ENCODE results near the gene ELAVL2. TPM values are rescaled to one million over a fixed set of nuclear protein-coding genes. Genes with fewer than 3 reads are reported as not detected.

Gene ELAVL2
- total and polyA plus RNA-seq, 2 donors (not counting 3 experiments of a cell fraction or from before 2014, with no cell fraction given) = 0.06 to 0.20 TPM

- no peaks in the 10 kb centered on the region for H3K9me3 ChIP-seq (replicated peaks; ENCODE audit: control insufficient read depth, insufficient read depth, low read length)
- TF ChIP-seq MYC (IDR thresholded peaks at IDR 0.05; ENCODE audit: low read depth, low read length) (no peak), FOS (IDR thresholded peaks at IDR 0.05; ENCODE audit: borderline replicate concordance, insufficient read depth, low read length) (no peak), MAX (IDR thresholded peaks at IDR 0.05; ENCODE audit: insufficient read depth, insufficient read length) (no peak), POLR2AphosphoS5 (IDR thresholded peaks at IDR 0.05; ENCODE audit: insufficient read depth, low read depth, low read length) (no peak), POLR2A (IDR thresholded peaks at IDR 0.05; ENCODE audit: low read depth, low read length) (no peak), JUN (IDR thresholded peaks at IDR 0.05; ENCODE audit: borderline replicate concordance, insufficient read depth, insufficient read length, low read depth) (no peak), GATA2 (IDR thresholded peaks at IDR 0.05; ENCODE audit: insufficient read depth, insufficient read length, low read depth, low read length) (no peak), EZH2 (IDR thresholded peaks at IDR 0.05; ENCODE audit: borderline replicate concordance, low read depth, low read length, severe bottlenecking) (no peak), CTCF (IDR thresholded peaks at IDR 0.05; ENCODE audit: extremely low read depth in 1 of 2, insufficient read depth in 1 of 2, low read depth in 1 of 2, low read length in 2 of 2) (no peak)
- FAIRE-seq = peak; percentile 12
- H3K4me3 ChIP-seq (replicated peaks in 1 of 3; ENCODE audit: insufficient read depth in 1 of 3, low read depth in 1 of 3, low read length in 3 of 3) = peak overlapping the region in 2 of 3 experiments; percentile 5 to 34
- H2AFZ ChIP-seq (ENCODE audit: low read depth, low read length) = peak overlapping the region; percentile 67
- DNase-seq (ENCODE audit: low read depth, low spot score) = peak; percentile 17
- ChIA-PET CTCF (no interaction called here), POLR2A (no interaction called here)
- H3K27me3 ChIP-seq (ENCODE audit: control insufficient read depth in 2 of 2, insufficient read depth in 2 of 2, low read length in 2 of 2) = peaks cover 40 to 59% of the 10 kb centered on the region in 2 experiments
- H4K20me1 ChIP-seq (replicated peaks; ENCODE audit: control insufficient read depth, extremely low read depth, insufficient read depth, low read length) = no peaks in the 10 kb centered on the region
- peaks cover 6% of the 10 kb centered on the region for H3K4me1 ChIP-seq (ENCODE audit: control insufficient read depth, extremely low read depth, insufficient read depth, low read length)
- H3K27ac ChIP-seq (ENCODE audit: insufficient read depth, low read depth, low read length) = no peak overlapping the region
- no peak overlapping the region for H3K9ac ChIP-seq (replicated peaks; ENCODE audit: extremely low read depth, insufficient read depth, low read length)
- H3K79me2 ChIP-seq (ENCODE audit: control insufficient read depth, insufficient read depth, low read length) = no peaks in the 10 kb centered on the region
- peak overlapping the region; percentile 54 for H3K4me2 ChIP-seq (ENCODE audit: insufficient read depth, low read length)
- H3K9me1 ChIP-seq (replicated peaks; ENCODE audit: control insufficient read depth, extremely low read depth, insufficient read depth, low read length) = no peaks in the 10 kb centered on the region
- H3K36me3 ChIP-seq (ENCODE audit: control insufficient read depth in 2 of 2, extremely low read depth in 1 of 2, insufficient read depth in 2 of 2, low read length in 2 of 2) = no peaks in the 10 kb centered on the region
- no TSS peak for BruUV-seq (replicated peaks)
- dilution Hi-C loops (cut with MboI; ENCODE audit: extremely low pct_ligation_motif_present, low sequenced_read_pairs) (no loop called here), intact Hi-C loops (cut with micrococcal nuclease) (loop anchor here (2.0 to 10.0 kb wide), 3 partner anchors 137 to 777 kb away; no protein-coding TSS in a partner anchor)
Measured at GRCh38 chr9:23821375-23822181, 4.5 kb downstream of the ELAVL2 start.

Measured in endothelial cell of umbilical vein (primary cell).